Fibroblast of mammary gland (primary cell): ENCODE data around the gene CIDEC.

Experiments used
- DNase-seq: peaks from one replicate; pipeline ENCODE4 v3.0.0-alpha.2; 2010; ENCODE audit warnings: low read depth
- H3K4me3 ChIP-seq: 2 replicates; pipeline ENCODE4 v1.5.1; 2011; ENCODE audit warnings: low read depth, mild to moderate bottlenecking, low read length, moderate library complexity; ENCODE audit not compliant: control insufficient read depth
- CTCF ChIP-seq: conservative IDR thresholded peaks from 2 replicates; pipeline ENCODE4 v1.5.1; 2011; ENCODE audit warnings: low read depth, low read length, inconsistent platforms; ENCODE audit not compliant: control insufficient read depth, insufficient read depth

CIDEC gene

GRCh38 chr3:9837701-9838582, 42.1 kb downstream of the CIDEC start:
- H3K4me3 ChIP-seq, result no peak overlapping the region
- DNase-seq, result no peak
- no peak for TF ChIP-seq CTCF

GRCh38 chr3:9834520-9835380, 45.3 kb downstream of the CIDEC start:
- no peak for TF ChIP-seq CTCF
- no peak for DNase-seq

GRCh38 chr3:9833078-9833477, 47.0 kb downstream of the CIDEC start:
- TF ChIP-seq CTCF, result no peak
- no peak overlapping the region for H3K4me3 ChIP-seq
- DNase-seq, result no peak

More at GRCh38 chr3:9834520-9835380, 45.3 kb downstream of the CIDEC start:
- H3K4me3 ChIP-seq, result no peak overlapping the region

GRCh38 chr3:9831253-9831652, 48.8 kb downstream of the CIDEC start:
- no peak overlapping the region for H3K4me3 ChIP-seq
- TF ChIP-seq CTCF, result no peak
- no peak for DNase-seq

GRCh38 chr3:9828801-9829755, 51.0 kb downstream of the CIDEC start:
- TF ChIP-seq CTCF, result no peak
- DNase-seq, result no peak
- no peak overlapping the region for H3K4me3 ChIP-seq
